OCI-LY7 (cell line): Measurements from ENCODE around the gene SERHL2.
"Not testable (repeated sequence)": the region's sequence is repeated elsewhere in the genome, so short reads cannot be mapped to it uniquely, and the experiment has no call there.

Experiments
- EZH2phosphoT487 ChIP-seq: fragments of 200-600 bp; sonication (generic); IDR thresholded peaks from 2 replicates; pipeline ENCODE4 v1.6.1; 2018; ENCODE audit warnings: low read depth, borderline replicate concordance, mild to moderate bottlenecking, mixed run types, antibody characterized with exemption, low read length, moderate library complexity, mixed read lengths
- TF ChIP-seq, protein P1 (sequence below): fragments of 200-600 bp; sonication (generic); conservative IDR thresholded peaks from 2 replicates; pipeline ENCODE4 v1.5.1; 2014; ENCODE audit warnings: mild to moderate bottlenecking, antibody characterized with exemption, low read length, moderate library complexity, mixed read lengths

GRCh38 chr22:42508975-42509364 is 44.8 kb upstream of the SERHL2 start:
- TF ChIP-seq, protein P1, sequence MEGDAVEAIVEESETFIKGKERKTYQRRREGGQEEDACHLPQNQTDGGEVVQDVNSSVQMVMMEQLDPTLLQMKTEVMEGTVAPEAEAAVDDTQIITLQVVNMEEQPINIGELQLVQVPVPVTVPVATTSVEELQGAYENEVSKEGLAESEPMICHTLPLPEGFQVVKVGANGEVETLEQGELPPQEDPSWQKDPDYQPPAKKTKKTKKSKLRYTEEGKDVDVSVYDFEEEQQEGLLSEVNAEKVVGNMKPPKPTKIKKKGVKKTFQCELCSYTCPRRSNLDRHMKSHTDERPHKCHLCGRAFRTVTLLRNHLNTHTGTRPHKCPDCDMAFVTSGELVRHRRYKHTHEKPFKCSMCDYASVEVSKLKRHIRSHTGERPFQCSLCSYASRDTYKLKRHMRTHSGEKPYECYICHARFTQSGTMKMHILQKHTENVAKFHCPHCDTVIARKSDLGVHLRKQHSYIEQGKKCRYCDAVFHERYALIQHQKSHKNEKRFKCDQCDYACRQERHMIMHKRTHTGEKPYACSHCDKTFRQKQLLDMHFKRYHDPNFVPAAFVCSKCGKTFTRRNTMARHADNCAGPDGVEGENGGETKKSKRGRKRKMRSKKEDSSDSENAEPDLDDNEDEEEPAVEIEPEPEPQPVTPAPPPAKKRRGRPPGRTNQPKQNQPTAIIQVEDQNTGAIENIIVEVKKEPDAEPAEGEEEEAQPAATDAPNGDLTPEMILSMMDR: not testable (repeated sequence)
- TF ChIP-seq EZH2phosphoT487: not testable (repeated sequence)
